ENCODE measurements around the gene PTPN5. TPM values are rescaled to one million over a fixed set of nuclear protein-coding genes. Genes with fewer than 3 reads are reported as not detected.

PTPN5 gene
- total RNA-seq, 2 experiments from 2014 or later: not detected

- H2AFZ ChIP-seq (ENCODE audit: low read length): peak overlapping the region; percentile 98
- intact Hi-C loops (cut with micrococcal nuclease; ENCODE audit: unreplicated experiment): no loop called here
- no peak for DNase-seq (ENCODE audit: low spot score)
- no peaks in the 10 kb centered on the region for H3K9me2 ChIP-seq (ENCODE audit: insufficient read depth, low read length)
- H3K79me2 ChIP-seq (ENCODE audit: insufficient read depth, low read depth, low read length): no peaks in the 10 kb centered on the region
- BruUV-seq (replicated peaks): no TSS peak
- no peak overlapping the region for H3K27ac ChIP-seq (ENCODE audit: low read depth, low read length, poor library complexity, severe bottlenecking)
- CTCF ChIA-PET (ENCODE audit: unreplicated experiment): interaction anchor here (1.3 kb wide), 1 partner anchor 32 kb away, joined by 3 read pairs; no protein-coding TSS in a partner anchor
- peak overlapping the region; percentile 83 for H3K4me3 ChIP-seq (ENCODE audit: low read depth, low read length, poor library complexity, severe bottlenecking)
- H4K20me1 ChIP-seq (ENCODE audit: insufficient read depth, low read length): no peaks in the 10 kb centered on the region
- no peak for TF ChIP-seq CTCF (conservative IDR thresholded peaks at IDR 0.05; ENCODE audit: low read length)
- no peak for TF ChIP-seq EZH2phosphoT487 (IDR thresholded peaks at IDR 0.05; ENCODE audit: borderline replicate concordance, low read depth, low read length)
- H3K4me2 ChIP-seq (ENCODE audit: low read length): peak overlapping the region; percentile 97
- H3K36me3 ChIP-seq (ENCODE audit: insufficient read depth, low read length): no peaks in the 10 kb centered on the region
- no peaks in the 10 kb centered on the region for H3K9me3 ChIP-seq (ENCODE audit: low read length)
- peaks cover 15% of the 10 kb centered on the region for H3K4me1 ChIP-seq (ENCODE audit: insufficient read depth, low read length, poor library complexity, severe bottlenecking)
- POLR2A ChIA-PET: no interaction called here
These were observed 92.4 kb downstream of the PTPN5 start for GRCh38 chr11:18699269-18699596.

GRCh38 chr11:18698341-18699268 is 93.0 kb downstream of the PTPN5 start, which contains the start of gene TMEM86A:
TMEM86A (plus strand) TSS chr11:18698779; CDS start chr11:18698887, 108 bp downstream.
- POLR2A ChIA-PET: interaction anchor here (1.2 kb wide), 1 partner anchor 9 kb away, joined by 4 read pairs; no protein-coding TSS in a partner anchor
- TF ChIP-seq CTCF (conservative IDR thresholded peaks at IDR 0.05; ENCODE audit: low read length) (no peak), EZH2phosphoT487 (IDR thresholded peaks at IDR 0.05; ENCODE audit: borderline replicate concordance, low read depth, low read length) (no peak)
- Histone ChIP-seq H3K4me1 (ENCODE audit: insufficient read depth, low read length, poor library complexity, severe bottlenecking) (peaks cover 15% of the 10 kb centered on the region), H3K27ac (ENCODE audit: low read depth, low read length, poor library complexity, severe bottlenecking) (no peak within 1 kb of the TSS), H2AFZ (ENCODE audit: low read length) (peak within 1 kb of the TSS; percentile 98), H4K20me1 (ENCODE audit: insufficient read depth, low read length) (no peaks in the 10 kb centered on the region), H3K4me2 (ENCODE audit: low read length) (peak within 1 kb of the TSS; percentile 97), H3K4me3 (ENCODE audit: low read depth, low read length, poor library complexity, severe bottlenecking) (peak within 1 kb of the TSS; percentile 83), H3K9me3 (ENCODE audit: low read length) (no peaks in the 10 kb centered on the region), H3K9me2 (ENCODE audit: insufficient read depth, low read length) (no peaks in the 10 kb centered on the region), H3K79me2 (ENCODE audit: insufficient read depth, low read depth, low read length) (no peaks in the 10 kb centered on the region), H3K36me3 (ENCODE audit: insufficient read depth, low read length) (no peaks in the 10 kb centered on the region)
- CTCF ChIA-PET (ENCODE audit: unreplicated experiment): interaction anchor here (1.3 kb wide), 1 partner anchor 33 kb away, joined by 3 read pairs; no protein-coding TSS in a partner anchor
- BruUV-seq (replicated peaks): no TSS peak
- intact Hi-C loops (cut with micrococcal nuclease; ENCODE audit: unreplicated experiment): no loop called here
- peak; percentile 88 for DNase-seq (ENCODE audit: low spot score)

DNA sequence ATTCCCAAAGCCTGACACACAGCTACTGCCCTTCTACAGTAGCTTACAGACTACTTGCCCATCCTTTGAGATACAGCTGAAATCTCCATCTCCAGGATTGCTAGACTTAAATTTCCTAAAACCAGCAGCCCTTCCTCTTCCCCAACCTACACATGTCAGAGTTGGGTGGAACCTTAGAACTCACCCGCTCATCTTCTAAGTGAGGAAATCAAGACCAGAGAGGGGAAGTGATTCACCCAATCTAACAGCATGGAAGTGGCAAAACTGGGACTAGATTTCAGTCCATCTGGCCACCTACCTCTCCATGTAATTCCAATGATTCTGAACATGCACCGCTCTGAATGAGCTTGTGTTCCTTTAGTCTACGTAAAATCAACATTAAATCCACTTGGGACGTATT is 94.0 kb downstream of the PTPN5 start:
- Histone ChIP-seq H3K4me1 (ENCODE audit: insufficient read depth, low read length, poor library complexity, severe bottlenecking) (peaks cover 15% of the 10 kb centered on the region), H2AFZ (ENCODE audit: low read length) (peak overlapping the region; percentile 98; the same call in 1 of the 2 replicates), H3K79me2 (ENCODE audit: insufficient read depth, low read depth, low read length) (no peaks in the 10 kb centered on the region), H3K27ac (ENCODE audit: low read depth, low read length, poor library complexity, severe bottlenecking) (no peak overlapping the region), H3K4me3 (ENCODE audit: low read depth, low read length, poor library complexity, severe bottlenecking) (no peak overlapping the region), H3K36me3 (ENCODE audit: insufficient read depth, low read length) (no peaks in the 10 kb centered on the region), H3K9me3 (ENCODE audit: low read length) (no peaks in the 10 kb centered on the region), H3K9me2 (ENCODE audit: insufficient read depth, low read length) (no peaks in the 10 kb centered on the region), H3K4me2 (ENCODE audit: low read length) (no peak overlapping the region), H4K20me1 (ENCODE audit: insufficient read depth, low read length) (no peaks in the 10 kb centered on the region)
- ChIA-PET POLR2A (no interaction called here), CTCF (ENCODE audit: unreplicated experiment) (no interaction called here)
- DNase-seq (ENCODE audit: low spot score): no peak
- intact Hi-C loops (cut with micrococcal nuclease; ENCODE audit: unreplicated experiment): no loop called here
- TF ChIP-seq EZH2phosphoT487 (IDR thresholded peaks at IDR 0.05; ENCODE audit: borderline replicate concordance, low read depth, low read length) (no peak), CTCF (conservative IDR thresholded peaks at IDR 0.05; ENCODE audit: low read length) (no peak)
- BruUV-seq (replicated peaks): no TSS peak
